GM18520 (cell line): ENCODE results near the gene NIP7.
A peak's percentile ranks its signal among the peaks of the same experiment; 100 is the strongest.
"Not testable (repeated sequence)": the region's sequence is repeated elsewhere in the genome, so short reads cannot be mapped to it uniquely, and the experiment has no call there.

Experiments used
- ATAC-seq: cut with Tn5 transposase; IDR thresholded peaks from one replicate; pipeline ENCODE4 v1.9.1; 2021; ENCODE audit not compliant: unreplicated experiment

The NIP7 gene

DNA sequence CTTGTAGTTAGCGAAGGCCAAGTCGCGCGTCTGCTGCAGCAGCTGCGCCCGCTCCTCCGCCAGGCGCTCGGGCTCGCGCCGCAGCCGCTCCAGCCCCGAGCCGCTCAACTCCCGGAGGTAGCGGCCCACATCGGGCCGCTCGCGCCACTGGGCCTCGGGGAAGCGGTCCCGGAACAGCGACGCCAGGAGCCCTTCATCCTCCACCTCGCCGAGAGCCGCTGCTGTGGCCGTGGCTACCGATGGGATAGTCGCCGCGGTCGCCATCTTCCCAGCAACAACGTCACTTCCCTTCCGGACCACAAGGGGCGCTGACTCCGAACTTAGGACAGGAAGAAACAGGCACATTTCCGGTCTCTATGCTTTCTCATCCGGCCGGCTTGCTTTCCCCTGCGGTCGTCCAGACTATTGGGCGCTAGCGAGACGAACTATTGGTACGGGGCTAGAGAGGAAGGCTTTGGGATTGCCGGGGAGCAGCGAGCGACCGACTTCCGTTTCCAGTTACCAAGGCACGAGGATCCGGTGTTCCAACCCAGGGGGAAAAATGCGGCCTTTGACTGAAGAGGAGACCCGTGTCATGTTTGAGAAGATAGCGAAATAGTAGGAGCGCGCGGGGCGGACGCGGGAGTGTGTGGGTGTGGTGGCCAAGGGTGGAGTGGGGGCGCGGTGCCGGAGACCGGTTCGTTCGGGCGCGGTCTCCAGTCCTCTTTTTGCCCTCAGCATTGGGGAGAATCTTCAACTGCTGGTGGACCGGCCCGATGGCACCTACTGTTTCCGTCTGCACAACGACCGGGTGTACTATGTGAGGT, at the start of gene NIP7, which contains the start of gene COG8:
NIP7 (plus strand) TSS at position 484 of the 806 bp plus-strand sequence; CDS start at position 542, 58 bp downstream.
COG8 (minus strand) TSS at position 276 of the 806 bp plus-strand sequence; CDS start at position 264, 12 bp downstream.
- ATAC-seq: peak; percentile 79

DNA sequence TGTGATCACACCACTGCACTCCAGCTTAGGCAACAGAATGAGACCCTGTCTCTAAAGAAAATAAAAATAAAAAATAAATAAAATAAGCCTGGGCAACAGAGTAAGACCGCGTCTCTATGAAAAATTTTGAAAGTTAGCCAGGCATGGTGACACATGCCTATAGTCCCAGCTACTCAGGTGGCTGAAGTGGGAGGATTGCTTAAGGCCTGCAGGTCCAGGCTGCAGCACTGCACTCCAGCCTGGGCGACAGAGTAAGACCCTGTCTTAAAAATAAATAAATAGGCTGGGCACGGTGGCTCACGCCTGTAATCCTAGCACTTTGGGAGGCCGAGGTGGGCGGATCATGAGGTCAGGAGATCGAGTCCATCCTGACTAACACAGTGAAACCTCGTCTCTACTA, 47.9 kb upstream of the NIP7 start:
- ATAC-seq: not testable (repeated sequence)

DNA sequence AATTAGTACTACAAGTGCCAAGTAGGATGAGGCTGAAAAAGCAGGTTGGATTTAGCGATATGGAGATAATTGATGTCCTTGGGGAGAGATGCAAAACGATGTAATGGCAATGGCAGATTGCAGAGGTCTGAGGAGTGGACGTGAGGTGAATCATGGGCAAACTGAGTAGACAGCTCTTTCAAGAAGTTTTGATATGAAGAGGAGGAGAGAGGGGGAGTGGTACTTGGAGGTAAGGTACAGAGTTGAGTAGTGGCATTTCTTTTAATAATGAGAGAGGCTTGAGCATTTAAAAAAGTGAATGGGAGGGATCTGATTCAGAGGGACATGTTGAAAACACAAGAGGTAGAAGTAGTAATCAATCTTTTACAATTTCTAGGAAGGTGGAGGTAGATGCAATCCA, 46.2 kb upstream of the NIP7 start:
- ATAC-seq: no peak

DNA sequence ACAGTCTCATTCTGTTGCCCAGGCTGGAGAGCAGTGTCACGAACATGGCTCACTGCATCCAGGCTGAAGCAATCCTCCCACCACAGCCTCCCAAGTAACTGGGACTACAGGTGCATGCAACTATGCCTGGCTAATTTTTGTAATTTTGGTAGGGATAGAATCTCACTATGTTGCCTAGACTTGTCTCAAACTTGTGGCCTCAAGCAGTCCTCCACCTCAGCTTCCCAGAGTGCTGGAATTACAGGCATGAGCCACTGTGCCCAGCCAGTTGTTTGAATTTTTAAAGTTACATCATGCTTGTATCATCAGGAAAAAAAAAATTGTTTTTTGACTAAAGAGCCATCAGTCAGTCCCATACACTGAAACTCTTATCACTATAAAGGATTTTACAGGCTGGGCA, 45.5 kb upstream of the NIP7 start:
- ATAC-seq: no peak

DNA sequence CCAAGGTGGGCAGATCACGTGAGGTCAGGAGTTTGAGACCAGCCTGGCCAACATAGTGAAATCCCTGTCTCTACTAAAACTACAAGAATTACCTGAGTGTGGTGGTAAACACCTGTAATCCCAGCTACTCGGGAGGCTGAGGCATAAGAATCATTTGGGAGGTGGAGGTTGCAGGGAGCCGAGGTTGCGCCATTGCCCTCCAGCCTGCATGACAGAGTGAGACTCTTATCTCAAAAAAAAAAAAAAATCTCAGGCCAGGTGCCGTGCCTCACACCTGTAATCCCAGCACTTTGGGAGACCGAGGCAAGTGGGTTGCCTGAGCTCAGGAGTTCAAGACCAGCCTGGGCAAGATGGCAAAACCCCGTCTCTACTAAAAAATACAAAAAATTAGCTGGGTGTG, 42.8 kb upstream of the NIP7 start:
- ATAC-seq: not testable (repeated sequence)

DNA sequence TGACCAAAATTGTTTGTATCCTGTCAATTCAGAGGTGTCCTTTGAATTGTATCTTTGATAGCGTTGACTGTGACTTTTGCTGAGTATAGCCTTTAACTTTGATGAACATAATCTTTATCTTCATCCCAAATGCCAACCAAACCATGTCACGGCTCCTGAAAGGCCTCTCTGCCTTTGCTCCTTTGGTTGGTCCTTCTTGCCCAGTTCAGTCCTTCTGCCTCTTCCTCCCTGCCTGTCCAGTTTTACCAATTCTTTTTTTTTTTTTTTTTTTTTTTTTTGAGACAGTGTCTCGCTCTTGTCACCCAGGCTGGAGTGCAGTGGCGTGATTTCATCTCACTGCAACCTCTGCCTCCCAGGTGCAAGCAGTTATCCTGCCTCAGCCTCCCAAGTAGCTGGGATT, 41.3 kb upstream of the NIP7 start:
- no peak for ATAC-seq

DNA sequence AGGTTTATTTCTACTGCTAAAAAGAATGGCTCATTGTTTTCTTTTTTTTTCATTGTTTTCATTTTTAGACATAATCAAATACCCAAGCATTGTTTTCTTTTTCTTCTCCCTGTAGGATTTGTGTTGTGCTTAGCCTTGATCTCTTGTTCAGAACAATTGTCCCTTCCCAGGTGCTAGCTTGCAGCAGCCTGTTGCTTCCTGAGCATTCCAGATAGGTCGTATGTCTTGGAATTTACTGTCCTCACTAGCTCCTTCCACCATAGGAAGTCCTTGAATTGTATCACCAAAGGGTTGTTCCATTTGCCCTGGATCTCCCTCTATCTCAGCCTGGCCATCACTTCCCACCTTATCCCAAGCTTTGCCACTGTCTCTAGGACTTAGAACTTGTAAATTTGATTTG, 38.4 kb upstream of the NIP7 start:
- no peak for ATAC-seq

DNA sequence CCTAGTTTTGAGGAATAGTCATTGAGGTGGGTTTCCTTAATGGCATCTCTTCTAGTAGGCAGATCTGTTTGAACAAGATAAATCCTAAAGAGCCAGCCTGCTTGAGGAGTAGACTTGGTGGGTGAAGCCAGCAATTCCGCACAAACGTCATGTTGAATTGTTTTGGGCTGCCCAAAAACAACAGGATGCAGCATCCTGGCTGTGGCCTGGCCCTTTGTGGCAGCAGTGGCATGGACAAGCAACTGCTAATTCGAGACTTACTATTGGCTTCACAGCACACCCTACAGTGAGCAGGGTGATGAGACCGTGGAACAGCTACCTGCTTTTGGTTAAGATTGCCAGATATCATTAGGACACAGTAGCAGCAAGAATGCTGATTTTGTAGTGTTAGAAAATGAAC, 37.7 kb upstream of the NIP7 start:
- no peak for ATAC-seq

DNA sequence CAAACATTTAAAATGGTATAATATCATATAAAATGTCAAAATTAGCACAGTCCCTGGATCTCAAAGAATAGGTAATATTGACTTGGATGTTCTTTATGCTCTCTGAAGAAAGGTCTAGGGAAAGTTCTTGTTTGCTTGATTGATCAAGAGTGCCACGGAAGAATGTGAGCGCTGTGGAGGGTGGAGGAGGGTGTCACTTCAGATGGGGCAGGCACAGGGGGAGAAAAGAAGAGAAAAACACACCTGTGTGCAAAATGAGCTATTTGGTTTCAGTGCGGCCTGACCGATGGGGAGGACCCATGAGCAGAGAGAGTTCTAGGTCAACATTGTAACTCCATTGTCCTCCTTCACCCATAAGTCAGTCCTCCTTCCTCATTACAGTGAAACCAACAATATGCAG, 37.3 kb upstream of the NIP7 start:
- no peak for ATAC-seq

DNA sequence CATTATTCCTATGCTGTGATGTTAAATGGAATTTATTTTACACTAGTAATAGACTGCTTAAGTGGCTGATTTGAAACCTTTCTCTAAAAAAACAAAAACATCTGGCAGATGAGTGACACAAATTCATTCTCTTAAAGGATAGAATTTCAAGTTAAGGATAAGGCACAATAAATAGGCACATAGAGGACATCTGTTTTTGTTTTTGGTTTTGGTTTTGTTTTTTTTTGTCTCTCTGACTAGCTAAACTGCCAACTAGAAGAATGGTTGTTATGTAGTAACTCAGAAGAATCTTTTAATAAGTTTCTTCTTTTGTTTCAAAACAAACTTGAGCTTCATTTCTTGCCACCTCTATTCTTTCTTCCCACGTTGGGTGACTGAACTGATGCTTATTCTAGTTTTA, 33.5 kb upstream of the NIP7 start:
- ATAC-seq: no peak

DNA sequence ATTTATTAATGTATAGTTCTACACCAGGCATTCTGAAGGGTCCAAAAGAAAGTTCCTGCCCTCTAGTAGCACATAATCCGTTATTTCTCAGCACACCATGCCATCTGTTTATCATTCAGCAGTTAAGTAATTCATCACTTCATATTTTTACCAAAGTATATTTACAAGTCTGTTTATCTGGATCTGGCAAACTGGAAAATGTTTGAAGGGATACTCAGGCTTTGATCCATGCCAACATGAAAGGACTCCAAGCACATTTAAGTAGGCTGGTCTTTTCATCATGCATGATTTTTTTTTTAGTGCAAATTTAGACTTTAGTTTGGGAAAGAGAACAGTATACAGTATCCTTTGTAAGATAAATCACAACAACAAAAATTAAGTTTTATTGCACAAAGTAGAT, 32.5 kb upstream of the NIP7 start:
- no peak for ATAC-seq

DNA sequence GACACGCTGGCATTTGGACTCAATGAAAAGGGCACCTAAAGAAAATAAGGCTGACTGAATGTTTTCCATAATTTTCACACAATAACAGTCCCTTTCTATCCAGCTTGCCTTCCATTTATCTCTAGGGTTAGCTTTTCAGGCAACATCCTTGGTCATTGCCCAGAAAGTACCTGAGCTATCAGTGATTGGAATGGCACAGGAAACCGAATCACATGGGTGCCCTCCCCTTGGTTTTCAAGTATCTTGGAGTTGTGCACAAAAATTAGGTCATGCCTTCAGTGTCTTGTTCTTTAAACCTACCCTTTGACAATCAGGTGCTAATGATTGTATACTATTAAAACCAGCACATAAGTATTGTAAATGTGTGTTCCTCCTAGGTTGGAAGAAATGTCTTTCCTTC, 31.7 kb upstream of the NIP7 start:
- ATAC-seq: no peak

DNA sequence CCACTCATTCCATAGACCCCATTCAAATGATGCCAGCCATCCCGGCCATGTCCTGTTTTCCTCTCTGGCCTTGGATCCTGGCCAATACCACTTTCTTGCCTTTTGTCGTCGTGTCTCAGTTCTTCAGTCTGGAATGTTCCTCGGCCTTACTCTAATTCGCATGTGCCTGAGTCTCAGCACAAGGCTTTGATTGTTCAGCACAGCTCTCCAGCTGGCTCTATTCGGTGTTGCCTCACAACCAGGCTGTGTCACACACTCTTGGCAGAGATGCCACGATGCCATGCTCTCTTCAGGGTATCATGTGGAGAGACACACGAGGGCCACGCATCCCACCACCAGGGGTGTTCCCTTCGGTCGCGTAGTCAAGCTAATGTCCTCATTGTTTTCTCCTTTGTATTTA, 30.3 kb upstream of the NIP7 start:
- no peak for ATAC-seq

DNA sequence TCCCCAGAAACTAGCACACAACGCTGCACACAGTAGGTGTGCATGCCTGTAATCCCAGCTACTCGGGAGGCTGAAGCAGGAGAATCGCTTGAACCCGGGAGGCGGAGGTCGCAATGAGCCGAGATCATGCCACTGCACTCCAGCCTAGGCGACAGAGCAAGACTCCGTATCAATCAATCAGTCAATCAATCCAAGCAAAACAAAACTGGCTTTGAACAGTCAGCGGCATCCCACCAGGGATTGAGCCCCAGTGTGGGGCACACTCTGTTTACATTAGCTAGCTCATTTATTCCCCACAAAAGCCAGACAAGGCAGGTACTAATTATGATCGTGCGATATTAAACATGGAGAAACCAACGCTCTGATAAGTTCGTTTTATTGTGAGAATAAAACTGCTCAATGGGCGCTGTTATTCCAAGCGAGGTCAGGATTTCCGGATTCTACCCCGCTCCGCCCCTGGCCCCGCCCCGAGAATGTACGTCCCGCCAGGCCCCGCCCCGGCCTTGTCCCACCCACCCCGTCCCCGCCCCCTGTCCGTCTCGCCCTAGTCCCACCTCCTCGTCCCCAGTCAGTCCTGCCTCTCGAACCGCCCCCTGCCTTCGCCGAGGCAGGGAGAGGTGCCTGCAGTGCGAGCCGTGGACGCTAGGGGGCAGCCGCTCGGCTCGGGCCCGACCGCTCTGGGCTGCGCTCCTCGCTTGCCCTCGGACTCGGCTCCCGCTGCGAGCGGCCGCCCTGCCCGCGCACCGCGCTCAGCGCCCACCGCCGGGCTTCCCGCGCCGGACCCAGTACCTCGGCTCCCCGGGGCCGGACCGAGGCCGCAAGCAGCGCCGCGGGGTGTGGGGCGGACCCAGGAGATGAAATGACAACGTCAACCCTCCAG, 28.7 kb upstream of the NIP7 start, which contains the start of gene VPS4A:
VPS4A (plus strand) TSS at position 698 of the 880 bp plus-strand sequence; CDS start at position 860, 162 bp downstream.
- ATAC-seq: peak; percentile 92

DNA sequence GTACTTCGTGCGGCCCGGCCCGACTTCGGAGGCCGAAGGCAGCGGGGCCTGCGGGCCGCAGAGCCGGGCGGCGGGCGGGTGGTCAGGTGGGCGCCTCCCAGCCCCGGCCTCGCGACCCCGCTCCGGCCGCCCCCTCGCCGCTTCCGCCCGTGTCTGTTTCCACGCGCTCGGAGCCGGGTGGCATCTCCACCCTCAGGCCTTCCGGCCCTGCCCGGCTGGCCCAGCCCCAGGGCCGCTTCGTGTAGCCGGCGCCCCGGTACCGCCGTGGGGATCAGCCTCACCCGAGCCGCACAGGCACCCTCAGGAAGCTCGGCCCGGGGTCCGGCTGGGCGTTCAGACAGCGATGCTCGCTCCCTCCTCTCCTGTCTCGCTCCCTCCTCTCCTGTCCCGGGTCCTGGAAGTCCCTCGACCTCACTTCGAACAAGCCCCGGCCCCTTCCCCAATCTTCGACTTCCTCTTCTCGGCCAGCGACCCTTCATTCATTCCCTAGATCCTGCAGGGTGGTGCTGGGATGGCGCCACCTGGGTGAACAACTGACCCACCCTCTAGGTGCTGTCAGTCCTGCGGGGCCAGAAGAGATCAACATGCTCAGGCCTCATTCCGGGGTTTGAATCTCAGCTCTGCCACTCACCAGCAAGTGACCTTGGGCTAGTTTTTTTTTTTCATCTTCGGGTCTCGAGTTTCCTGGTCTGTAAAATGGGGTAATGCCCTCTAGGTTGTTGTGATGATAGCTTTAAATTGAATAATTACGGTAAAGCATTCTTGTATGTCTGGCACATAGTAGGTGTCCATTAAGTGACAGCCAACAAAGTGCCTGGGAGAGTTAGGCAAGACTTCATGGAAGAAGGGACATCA, 27.8 kb upstream of the NIP7 start:
- peak; percentile 29 for ATAC-seq

DNA sequence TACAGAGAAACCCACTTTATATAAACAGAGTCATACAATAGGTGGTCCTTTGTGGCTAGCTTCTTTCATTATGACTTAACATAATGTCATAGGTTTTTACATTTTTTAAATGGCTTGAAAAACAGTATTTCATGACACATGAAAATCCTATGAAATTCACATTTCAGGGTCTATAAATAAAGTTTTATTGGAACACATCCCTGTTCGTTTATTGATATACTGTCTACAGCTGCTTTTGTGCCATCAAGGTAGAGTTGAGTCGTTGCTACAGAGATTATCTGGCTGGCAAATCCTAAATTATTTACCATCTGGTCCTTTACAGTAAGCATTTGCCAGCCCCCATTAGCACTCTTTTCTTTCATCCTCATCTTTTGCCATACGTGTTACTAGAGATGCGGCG, 26.1 kb upstream of the NIP7 start:
- ATAC-seq: no peak

DNA sequence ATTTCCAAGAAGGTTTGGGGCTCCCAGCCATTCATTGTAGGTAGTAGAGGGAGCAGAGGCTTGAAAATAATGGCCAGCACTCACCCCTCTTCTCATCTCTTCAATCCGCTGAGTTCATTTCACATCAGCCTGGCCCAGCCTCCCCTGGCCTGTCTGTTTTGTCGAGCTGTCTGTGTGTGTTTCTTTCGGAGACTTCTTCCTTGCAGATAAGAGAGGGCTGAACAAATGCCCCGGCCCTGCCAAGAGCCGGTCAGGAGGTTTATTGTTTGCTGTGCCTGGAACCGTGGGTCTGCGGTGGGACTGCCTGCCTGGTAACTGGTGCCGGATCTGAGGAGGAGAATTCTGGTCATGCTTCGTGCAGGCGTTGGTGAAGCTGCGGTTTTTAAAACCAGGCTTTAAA, 25.0 kb upstream of the NIP7 start:
- no peak for ATAC-seq

DNA sequence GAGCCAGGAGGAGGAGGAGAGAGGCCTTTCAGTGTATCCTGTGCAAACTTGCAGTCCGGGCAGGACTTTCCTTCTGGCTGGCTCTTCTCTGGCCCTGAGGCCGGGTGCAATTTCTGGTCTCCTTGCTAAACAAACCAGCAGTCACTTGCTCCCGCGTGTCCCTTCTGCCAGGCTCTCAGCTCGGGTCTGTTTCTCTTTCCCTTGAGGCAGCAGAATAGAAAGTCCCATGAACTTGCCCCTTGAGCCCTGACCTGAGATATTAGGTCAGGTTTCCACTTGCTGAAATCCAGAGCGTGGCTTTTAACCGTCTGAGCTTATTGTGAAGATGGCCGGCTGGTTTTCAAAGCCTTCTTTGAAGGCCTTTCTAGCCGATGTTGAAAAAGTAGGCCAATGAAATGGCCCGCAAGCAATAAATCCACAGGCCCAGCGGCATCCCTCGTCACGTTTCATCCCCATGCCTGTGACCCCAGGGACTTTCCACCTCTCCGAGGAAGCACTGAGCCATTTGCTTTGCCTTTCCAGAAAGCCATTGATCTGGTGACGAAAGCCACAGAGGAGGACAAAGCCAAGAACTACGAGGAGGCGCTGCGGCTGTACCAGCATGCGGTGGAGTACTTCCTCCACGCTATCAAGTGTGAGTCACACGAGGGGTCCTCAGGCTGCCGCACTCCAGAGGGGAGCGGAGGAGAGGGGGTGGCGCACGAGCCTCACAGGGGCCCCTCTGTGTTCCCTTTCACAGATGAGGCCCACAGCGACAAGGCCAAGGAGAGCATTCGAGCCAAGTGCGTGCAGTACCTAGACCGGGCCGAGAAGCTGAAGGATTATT, 23.9 kb upstream of the NIP7 start:
- ATAC-seq: no peak

DNA sequence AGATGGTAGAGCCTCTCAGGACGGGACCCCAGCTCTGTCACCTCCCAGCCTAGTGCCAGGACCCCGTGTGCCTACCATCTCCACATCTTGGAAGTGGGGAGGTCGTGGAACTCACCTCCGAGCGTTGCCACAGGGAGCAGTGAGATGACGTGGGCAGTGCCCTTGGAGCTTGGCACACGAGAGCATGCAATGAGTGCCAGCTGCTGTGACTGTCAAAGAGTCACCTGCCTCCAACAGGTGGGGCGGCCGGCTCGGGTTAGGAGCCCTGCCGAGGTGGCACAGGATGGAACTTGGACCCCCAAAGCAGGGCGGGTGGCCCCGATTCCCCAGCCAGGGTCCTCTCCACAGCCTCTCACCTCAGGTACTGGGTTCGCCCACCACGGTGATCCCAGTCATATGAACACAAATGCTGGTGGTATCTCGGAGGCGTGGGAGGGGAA, 23.0 kb upstream of the NIP7 start:
- no peak for ATAC-seq
